MM.1S (cell line): ENCODE data around the gene CACNB2.

Source experiments
- DNase-seq: peaks from one replicate; pipeline ENCODE4 v3.0.0-alpha.2; 2015
- H2AFZ ChIP-seq: fragments of 300-600 bp; sonication (generic); 2 replicates; pipeline ENCODE4 v1.6.0; 2016; ENCODE audit warnings: antibody characterized with exemption, low read length
- H3F3A ChIP-seq: fragments of 300-600 bp; sonication (generic); 2 replicates; pipeline ENCODE4 v1.6.1; 2016; ENCODE audit warnings: mild to moderate bottlenecking, antibody characterized with exemption, low read length, moderate library complexity, mixed read lengths; ENCODE audit not compliant: insufficient read depth
- H3K27ac ChIP-seq: fragments of 300-600 bp; sonication (generic); 2 replicates; pipeline ENCODE4 v1.5.1; 2016; ENCODE audit warnings: mild to moderate bottlenecking, low read length
- H3K27me3 ChIP-seq: fragments of 300-600 bp; sonication (generic); replicated peaks from 2 replicates; pipeline ENCODE4 v1.6.0; 2016; ENCODE audit warnings: low read length; ENCODE audit not compliant: insufficient read depth
- H3K36me3 ChIP-seq: fragments of 300-600 bp; sonication (generic); replicated peaks from 2 replicates; pipeline ENCODE4 v1.6.1; 2016; ENCODE audit warnings: mild to moderate bottlenecking, low read length, mixed read lengths; ENCODE audit not compliant: insufficient read depth
- H3K4me1 ChIP-seq: fragments of 300-600 bp; sonication (generic); 2 replicates; pipeline ENCODE4 v1.6.1; 2016; ENCODE audit warnings: low read length, mixed read lengths
- H3K4me2 ChIP-seq: fragments of 300-600 bp; sonication (generic); 2 replicates; pipeline ENCODE4 v1.6.0; 2016; ENCODE audit warnings: low read depth, low read length
- H3K4me3 ChIP-seq: fragments of 300-600 bp; sonication (generic); 2 replicates; pipeline ENCODE4 v1.5.1; 2016; ENCODE audit warnings: low read length, mixed read lengths
- H3K79me2 ChIP-seq: fragments of 300-600 bp; sonication (generic); 2 replicates; pipeline ENCODE4 v1.6.1; 2016; ENCODE audit warnings: mixed run types, low read length, mixed read lengths
- H3K9ac ChIP-seq: fragments of 300-600 bp; sonication (generic); 2 replicates; pipeline ENCODE4 v1.6.1; 2016; ENCODE audit warnings: low read length, mixed read lengths
- H3K9me2 ChIP-seq: fragments of 300-600 bp; sonication (generic); replicated peaks from 2 replicates; pipeline ENCODE4 v1.6.1; 2016; ENCODE audit warnings: mild to moderate bottlenecking, low read length, mixed read lengths; ENCODE audit not compliant: insufficient read depth
- H3K9me3 ChIP-seq: fragments of 300-600 bp; sonication (generic); replicated peaks from 2 replicates; pipeline ENCODE4 v1.6.1; 2016; ENCODE audit warnings: mild to moderate bottlenecking, low read length, mixed read lengths; ENCODE audit not compliant: insufficient read depth
- H4K20me1 ChIP-seq: fragments of 300-600 bp; sonication (generic); 2 replicates; pipeline ENCODE4 v1.6.1; 2016; ENCODE audit warnings: mild to moderate bottlenecking, low read length, moderate library complexity, mixed read lengths; ENCODE audit not compliant: insufficient read depth
- CTCF ChIP-seq: fragments of 300-600 bp; sonication (generic); IDR thresholded peaks from 2 replicates; pipeline ENCODE4 v1.5.1; 2016; ENCODE audit warnings: antibody characterized with exemption, low read length, mixed read lengths
- EZH2 ChIP-seq: fragments of 300-600 bp; sonication (generic); optimal IDR thresholded peaks from 2 replicates; pipeline ENCODE3; 2017; ENCODE audit warnings: low read depth, mild to moderate bottlenecking, antibody characterized with exemption, low read length, mixed read lengths
- EZH2phosphoT487 ChIP-seq: fragments of 300-600 bp; sonication (generic); IDR thresholded peaks from 2 replicates; pipeline ENCODE4 v1.6.1; 2018; ENCODE audit warnings: antibody characterized with exemption, low read length

The CACNB2 gene

GRCh38 chr10:18469125-18469524 is 328.9 kb downstream of the CACNB2 start:
- H3F3A ChIP-seq = no peaks in the 10 kb centered on the region
- H3K9me3 ChIP-seq = no peaks in the 10 kb centered on the region
- no peaks in the 10 kb centered on the region for H3K9me2 ChIP-seq
- H3K79me2 ChIP-seq = no peaks in the 10 kb centered on the region
- H3K36me3 ChIP-seq = no peaks in the 10 kb centered on the region
- H3K4me1 ChIP-seq = peaks cover 3% of the 10 kb centered on the region
- no peak overlapping the region for H3K4me2 ChIP-seq
- no peak overlapping the region for H2AFZ ChIP-seq
- H3K27me3 ChIP-seq = no peaks in the 10 kb centered on the region
- H4K20me1 ChIP-seq = no peaks in the 10 kb centered on the region
- no peak overlapping the region for H3K27ac ChIP-seq
- no peak overlapping the region for H3K4me3 ChIP-seq
- TF ChIP-seq EZH2 = no peak
- no peak for TF ChIP-seq EZH2phosphoT487
- TF ChIP-seq CTCF = no peak
- DNase-seq = no peak
- no peak overlapping the region for H3K9ac ChIP-seq

GRCh38 chr10:18472977-18473376 is 332.8 kb downstream of the CACNB2 start:
- Histone ChIP-seq H3K36me3 (no peaks in the 10 kb centered on the region), H3K9me3 (no peaks in the 10 kb centered on the region), H3K9me2 (no peaks in the 10 kb centered on the region), H3K27ac (no peak overlapping the region), H3F3A (no peaks in the 10 kb centered on the region), H2AFZ (no peak overlapping the region), H3K4me1 (peaks cover 3% of the 10 kb centered on the region), H3K4me2 (no peak overlapping the region), H3K4me3 (no peak overlapping the region), H3K79me2 (no peaks in the 10 kb centered on the region), H3K9ac (no peak overlapping the region), H4K20me1 (no peaks in the 10 kb centered on the region), H3K27me3 (no peaks in the 10 kb centered on the region)
- no peak for DNase-seq
- TF ChIP-seq CTCF (no peak), EZH2phosphoT487 (no peak), EZH2 (no peak)

GRCh38 chr10:18473424-18474117 is 333.3 kb downstream of the CACNB2 start:
- Histone ChIP-seq H2AFZ (no peak overlapping the region), H3K4me2 (no peak overlapping the region), H3K9ac (no peak overlapping the region), H3K4me1 (peaks cover 3% of the 10 kb centered on the region), H3K4me3 (no peak overlapping the region), H3K79me2 (no peaks in the 10 kb centered on the region), H3K36me3 (no peaks in the 10 kb centered on the region), H3K27ac (no peak overlapping the region), H3K27me3 (no peaks in the 10 kb centered on the region), H4K20me1 (no peaks in the 10 kb centered on the region), H3F3A (no peaks in the 10 kb centered on the region), H3K9me2 (no peaks in the 10 kb centered on the region), H3K9me3 (no peaks in the 10 kb centered on the region)
- DNase-seq = no peak
- TF ChIP-seq EZH2 (no peak), CTCF (no peak), EZH2phosphoT487 (no peak)
